IPS-NIHi7 (cell line): ENCODE measurements around the gene GRM4.
A peak's percentile ranks its signal among the peaks of the same experiment; 100 is the strongest.

ENCODE experiments used
- DNase-seq: peaks from one replicate; pipeline ENCODE4 v3.0.0; 2012; ENCODE audit warnings: mixed read lengths; ENCODE audit errors: extremely low spot score

The GRM4 gene

DNA sequence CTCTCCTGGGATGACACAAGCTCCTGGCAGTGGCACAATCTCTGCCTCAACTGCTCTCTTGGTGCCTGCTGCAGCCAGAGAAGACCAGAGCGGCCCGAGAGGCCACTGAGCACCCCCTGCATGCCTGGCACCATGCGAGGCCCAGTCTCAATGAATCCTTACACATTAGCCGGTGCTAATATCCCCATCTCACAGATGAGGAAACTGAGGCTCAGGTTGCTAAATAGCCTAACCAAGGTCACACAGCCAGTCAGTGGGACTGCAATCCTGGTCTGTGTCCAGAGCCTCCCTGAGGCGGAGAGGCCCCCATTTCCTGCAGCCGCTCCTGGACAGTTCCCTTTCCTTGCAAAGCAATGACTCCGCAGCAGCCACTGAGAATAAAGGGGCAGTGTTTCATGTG is 81.2 kb downstream of the GRM4 start:
- DNase-seq: no peak

DNA sequence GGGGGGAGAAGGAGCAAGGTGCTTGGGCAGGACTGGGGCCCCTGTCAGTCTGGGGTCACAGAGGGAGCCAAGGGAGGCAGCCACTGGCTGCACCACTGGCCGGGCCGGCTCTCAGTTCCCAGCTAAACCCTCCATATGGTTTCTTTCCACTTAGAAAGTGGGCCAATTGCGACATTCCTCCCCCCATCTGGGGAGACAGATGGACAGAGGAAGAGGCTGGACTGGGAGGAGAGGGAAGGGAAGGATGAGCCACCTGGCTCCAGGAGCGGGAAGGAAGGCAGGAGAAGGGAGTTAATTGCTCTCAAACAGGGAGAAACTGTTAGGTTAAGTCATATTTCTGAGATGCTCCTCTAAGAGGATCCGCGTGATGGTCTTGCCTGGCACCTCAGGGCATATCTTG is 82.2 kb downstream of the GRM4 start:
- DNase-seq: no peak

DNA sequence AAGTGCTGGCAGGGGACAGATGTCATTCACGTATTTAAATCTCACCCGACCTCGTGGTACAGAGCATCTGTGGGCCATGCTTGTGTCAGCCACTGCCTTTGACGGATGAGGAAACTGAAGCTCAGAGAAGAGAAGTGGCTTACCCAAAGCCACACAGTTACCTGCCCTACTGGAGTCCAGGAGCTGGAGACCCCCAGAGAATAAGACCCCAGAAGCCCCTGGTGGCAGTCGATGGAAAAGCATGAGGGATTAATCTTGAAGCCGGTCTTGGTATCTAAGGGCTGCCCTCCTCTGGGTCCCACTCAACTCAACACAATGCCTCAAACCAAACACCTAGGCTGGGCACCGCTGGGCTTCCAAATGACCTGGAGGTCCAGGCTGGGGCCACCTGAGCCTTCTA is 83.1 kb downstream of the GRM4 start:
- DNase-seq: no peak

DNA sequence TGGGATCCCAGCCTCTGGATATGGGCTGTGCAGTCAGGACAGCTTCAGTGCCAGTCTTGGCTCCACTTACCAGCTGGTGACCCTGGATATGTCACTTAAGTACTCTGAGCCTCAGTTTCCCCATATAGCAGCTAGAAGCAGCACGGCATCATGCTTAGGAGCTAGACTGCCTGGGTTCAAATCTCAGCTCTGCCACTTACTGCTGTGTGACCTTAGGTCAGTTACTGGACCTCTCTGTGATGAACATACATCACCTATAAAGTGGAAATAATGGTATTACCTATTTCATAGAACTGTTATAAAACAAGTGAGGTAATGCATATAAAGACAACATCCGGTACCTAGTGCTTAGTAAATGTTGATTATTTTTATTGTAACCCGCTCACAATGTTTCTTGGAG is 83.7 kb downstream of the GRM4 start:
- no peak for DNase-seq

DNA sequence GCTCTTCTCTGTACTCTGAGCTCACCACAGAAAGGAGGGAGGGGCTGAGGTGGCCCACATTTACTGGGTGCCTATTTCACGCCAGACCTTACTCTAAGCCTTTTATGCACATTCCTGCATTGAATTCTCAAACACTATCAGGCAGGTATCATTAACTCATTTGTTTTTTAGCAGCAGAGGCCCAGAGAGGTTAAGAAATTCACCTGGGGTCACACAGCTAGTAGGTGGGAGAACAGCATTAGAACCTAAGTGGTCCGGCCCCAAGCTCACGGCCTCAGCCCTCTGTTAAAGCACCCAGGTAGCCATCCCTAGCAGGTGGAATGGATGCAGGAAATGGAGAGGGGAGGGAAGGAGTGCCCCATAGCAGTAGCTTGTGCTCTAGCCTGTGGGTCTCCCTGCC is 84.5 kb downstream of the GRM4 start:
- no peak for DNase-seq

DNA sequence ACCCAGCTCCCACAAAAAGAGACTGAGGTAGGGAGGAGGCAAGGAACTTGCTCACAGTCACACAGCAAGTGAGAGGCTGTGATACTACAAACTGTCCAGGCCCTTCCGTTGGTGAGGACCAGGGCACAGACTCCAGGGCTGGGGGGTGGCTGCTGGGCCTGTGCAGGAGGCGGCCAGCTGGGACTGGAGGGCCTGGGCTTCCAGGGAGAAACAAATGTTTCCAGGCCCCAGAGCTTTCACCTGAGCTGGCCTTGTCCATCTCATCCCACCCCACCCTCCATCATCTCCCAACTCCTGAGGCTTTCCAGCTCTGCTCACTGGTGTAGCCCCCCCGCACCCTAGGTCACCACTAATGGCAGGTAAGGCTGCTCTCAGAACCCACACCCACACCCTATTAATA is 86.0 kb downstream of the GRM4 start:
- no peak for DNase-seq

DNA sequence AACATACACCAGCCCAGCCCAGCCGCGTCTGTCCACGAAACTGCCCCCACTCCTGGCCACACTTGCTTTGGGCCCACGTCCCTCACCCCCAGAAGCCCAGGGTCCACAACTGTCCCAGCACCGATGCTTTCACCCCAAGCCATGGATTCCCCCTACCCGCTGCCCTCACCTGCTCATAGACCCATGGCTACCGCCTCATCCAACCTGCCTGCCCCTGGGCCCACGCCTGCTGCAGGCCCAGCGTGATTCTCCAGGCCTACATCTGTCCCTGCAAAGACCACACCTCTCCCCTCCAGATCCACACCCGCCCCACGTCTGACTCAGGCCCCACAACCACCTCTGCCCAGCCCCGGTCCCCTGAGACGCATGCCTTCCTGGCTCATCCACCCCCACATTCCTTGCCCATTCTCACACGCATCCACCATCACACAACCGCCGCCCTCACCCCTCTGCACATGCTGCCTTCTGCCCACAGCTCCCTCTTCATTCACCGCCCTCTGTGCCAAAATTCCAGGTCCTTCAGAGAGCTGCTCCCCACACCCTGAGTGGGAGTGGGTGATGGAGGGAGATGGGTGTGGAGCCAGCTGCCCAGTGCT is 86.7 kb downstream of the GRM4 start:
- no peak for DNase-seq

DNA sequence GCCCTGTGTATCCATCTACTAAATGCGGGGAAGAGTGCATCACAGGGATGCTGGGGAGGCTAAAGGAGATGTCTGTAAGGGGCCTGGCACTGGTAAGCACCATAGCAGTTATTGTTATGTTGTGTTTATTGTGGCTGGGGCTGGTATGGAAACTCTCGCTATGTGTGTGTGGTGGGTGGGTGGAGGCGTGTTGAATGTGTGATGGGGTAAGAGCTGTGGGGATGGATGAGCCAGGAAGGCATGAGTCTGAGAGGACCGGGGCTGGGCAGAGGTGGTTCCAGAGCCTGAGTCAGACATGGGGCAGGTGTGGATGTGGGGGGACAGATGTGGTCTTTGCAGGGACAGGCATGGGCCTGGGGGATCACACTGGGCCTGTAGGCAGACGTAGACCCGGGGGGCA is 88.1 kb downstream of the GRM4 start:
- DNase-seq: no peak

DNA sequence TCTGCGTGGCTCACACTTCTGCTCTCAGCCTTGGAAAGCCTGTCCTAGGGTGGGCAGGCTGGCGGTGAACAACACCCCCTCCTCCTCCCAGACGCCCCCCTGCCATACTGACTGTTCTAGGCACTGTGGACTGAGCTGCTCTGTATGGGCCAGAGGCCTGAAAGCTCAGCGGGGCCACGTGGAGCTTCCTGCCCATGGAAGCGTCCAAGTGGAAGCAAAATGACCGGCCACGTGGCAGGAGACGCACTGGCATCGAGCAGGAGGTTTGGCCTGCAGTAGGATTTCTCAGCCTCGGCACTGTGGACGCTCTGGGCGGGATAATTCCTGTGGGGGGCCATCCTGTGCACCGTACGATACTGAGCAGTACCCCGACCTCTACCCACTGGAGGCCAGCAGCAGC is 88.7 kb downstream of the GRM4 start:
- DNase-seq: no peak

DNA sequence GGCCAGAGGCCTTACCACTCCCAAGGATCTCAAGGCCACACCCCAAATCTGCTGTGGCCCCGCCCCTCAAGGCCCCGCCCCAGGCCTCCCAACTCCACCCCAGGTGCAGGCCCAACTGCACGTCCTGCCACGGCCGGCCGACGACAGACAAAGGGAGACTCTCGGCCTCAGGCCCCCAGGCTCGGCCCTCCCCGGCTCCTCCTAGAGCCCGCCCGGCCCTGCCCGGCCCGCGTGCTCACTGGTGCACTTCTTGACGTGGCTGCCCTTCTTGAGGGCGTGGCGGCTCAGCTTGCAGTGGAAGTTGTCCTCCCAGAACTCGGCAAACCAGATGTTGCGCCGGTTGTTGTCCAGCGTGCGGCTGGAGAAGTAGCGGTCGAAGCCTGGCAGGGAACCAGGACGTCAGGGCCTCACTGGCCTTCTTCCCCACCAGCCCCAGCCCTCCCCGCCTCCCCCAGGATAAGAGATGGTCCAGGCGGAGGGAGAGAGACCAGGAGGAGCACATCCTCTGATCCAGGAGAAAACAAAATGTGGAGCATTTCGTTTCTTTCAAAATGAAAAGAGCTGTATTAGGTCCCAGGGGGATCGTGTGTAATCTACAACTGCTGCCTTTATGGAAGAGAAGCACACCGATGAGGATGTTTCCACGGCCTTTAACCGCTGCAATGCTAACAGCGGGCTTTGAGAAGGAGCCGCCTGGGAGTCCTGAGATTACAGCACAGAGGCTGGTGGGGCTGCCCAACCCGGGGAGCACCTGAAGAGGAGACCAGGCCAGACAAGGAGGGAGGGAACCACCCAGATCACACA is 89.4 kb downstream of the GRM4 start:
- peak; percentile 91 for DNase-seq

DNA sequence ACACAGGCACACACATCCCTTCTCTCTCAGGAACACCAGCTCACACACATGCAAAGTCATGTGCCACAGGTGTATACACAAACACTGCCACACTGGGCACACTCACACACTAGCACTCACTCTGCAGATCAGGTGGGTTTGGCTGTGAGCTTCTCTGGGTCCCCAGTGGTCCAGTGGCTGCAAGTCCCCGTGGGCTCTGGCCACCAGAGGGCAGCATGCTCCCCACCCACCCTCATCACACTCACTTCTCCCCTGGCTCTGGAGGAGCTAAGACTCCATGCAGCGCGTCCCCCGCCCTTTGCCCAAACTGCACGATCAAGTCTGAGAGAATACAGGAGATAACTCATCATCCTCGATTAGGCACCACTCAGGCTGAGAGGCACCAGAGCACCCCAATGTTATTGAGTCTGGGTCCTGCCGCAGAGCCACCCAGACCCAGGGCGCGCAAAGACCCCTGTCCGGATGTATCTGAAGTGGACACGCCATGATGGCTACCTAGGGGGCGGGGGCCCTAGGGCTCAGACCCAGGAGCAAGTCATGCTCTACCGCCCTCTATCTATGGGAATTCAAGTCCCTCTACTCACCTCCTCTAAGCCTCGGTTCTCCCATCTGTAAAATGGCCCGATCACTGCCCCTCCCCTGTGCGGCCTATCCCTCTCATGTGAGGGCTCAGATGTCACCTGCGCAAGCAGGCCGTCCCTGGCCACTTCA is 90.5 kb downstream of the GRM4 start:
- DNase-seq: peak; percentile 89

DNA sequence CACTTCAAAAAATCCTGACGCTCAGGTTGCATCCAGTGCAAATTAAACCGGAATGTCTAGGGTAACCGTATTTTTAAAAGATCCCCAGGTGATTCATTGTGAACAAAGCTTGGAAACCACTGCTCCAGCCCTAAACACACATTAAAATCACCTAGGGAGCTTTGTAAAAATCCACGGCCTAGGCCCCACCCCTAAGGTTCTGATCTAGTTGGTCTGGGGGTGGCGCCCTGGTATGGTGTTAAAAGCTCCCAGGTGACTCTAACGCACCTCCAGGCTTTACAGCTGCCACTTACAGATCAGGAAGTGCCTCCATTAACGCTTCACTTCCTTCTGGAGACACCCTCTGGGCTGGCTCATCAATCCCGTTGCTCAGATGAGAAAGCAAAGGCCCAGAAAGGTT is 92.2 kb downstream of the GRM4 start:
- DNase-seq: no peak

DNA sequence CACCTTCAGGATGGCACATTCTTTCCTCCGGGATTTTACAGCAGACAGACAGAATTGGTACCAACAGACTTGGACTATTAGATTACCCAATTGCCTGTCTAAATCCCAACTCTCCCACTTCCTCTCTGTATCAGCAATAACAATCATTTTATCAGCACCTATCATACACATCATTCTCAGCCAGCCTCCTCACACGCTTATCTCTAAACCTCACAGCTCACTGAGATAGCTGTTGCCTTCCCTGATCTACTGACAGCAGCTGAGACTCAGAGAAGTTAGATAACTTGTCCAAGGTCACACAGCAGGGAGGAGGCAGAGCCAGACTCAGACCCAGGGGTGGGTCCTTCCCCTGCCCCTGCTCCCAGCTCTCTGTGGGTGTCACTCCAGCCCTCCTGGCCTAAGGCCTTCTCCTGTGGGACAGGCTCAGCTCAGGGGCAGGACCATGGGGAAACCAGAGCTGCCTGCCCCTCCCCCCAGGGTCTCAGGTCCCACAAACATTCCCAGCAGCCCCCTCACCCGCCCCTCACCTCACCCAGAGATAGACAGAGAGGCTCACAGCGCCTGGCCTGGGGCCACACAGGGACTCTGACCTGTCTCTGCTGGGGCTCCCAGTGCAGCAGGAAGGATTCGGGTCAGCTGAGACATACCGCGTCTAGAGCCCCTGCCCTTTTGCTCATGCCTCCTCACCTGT is 92.8 kb downstream of the GRM4 start:
- DNase-seq: no peak

DNA sequence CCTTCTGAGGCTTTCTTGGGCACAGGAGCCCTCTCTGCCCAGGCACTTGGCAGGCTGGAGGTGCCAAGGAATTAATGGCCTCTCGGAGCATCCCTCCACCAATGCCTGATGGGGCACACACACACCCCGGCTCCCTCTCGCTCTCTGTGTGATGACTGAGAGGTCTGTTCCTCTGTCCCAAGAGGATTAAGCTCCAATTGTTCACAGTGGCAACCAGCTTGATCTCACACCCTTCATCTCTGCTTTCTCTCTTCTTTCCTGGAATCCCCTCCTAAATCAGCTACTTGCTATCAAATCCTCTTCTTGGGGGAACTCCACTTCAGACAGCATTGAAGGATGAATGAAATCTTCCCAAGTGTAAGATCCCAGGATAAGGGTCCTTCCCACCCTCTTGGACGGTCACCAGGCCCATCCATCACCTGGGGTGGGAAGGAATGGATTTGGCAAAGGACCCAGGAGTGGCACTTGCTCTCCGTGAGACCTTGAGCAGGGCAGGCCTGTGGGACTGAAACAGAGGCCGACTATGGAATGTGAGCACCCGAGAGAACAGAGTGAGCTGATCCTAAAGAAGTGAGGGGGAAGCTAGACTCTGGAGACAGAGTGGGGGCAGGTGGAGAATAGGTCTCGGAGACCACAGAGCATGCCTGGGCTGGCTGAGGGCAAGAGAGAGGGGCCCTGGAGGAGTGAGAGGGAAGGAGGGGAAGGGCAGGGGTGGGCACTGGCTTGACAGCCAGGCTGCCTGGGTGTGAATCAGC is 93.6 kb downstream of the GRM4 start:
- DNase-seq: no peak

DNA sequence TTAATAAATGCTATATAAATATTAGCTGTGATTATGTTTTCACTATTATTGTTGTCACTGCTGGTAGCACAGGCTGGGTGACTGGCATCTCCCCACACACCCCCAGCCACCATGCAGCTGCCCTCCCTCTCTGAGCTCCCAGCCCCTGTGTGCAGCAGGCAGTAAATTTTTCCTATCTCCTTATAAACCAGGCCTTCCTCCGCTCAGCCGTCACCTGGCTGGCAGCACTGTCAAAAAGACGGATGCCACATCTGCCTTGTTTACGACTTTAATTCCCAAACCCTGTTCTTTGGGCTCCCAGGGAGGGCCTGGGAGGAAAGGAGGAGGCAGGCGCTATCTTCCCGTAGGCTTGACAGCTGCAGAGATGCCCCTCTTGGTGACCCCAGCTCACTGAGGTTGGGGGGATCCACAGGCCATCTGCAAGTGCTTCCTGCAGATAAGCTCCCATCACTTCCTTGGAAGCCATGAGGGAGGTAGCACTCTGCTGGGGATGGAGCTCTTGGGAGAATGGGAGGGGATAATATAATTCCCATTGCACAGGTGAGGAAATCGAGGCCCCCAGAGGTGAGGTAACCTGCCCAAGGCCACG is 94.5 kb downstream of the GRM4 start:
- DNase-seq: no peak

DNA sequence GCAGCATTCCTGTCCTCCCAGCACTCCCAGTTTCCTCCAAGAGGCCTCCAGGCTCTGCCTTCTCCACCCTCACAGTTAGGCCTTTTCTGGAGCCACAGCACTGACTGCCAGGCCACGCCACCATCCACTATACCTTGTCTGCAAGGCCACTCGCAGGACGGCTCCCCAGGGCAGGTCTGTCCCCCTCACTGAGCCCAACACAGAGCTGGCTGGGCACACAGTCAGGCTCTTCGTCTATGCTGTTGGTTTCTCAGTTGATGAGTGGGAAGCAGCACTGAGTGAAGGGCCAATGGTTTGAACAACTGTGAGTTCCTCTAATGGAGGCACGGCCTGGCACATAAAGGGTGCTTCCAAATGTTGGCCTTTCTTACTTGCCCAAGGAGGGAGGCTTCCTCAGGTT is 95.2 kb downstream of the GRM4 start:
- no peak for DNase-seq

DNA sequence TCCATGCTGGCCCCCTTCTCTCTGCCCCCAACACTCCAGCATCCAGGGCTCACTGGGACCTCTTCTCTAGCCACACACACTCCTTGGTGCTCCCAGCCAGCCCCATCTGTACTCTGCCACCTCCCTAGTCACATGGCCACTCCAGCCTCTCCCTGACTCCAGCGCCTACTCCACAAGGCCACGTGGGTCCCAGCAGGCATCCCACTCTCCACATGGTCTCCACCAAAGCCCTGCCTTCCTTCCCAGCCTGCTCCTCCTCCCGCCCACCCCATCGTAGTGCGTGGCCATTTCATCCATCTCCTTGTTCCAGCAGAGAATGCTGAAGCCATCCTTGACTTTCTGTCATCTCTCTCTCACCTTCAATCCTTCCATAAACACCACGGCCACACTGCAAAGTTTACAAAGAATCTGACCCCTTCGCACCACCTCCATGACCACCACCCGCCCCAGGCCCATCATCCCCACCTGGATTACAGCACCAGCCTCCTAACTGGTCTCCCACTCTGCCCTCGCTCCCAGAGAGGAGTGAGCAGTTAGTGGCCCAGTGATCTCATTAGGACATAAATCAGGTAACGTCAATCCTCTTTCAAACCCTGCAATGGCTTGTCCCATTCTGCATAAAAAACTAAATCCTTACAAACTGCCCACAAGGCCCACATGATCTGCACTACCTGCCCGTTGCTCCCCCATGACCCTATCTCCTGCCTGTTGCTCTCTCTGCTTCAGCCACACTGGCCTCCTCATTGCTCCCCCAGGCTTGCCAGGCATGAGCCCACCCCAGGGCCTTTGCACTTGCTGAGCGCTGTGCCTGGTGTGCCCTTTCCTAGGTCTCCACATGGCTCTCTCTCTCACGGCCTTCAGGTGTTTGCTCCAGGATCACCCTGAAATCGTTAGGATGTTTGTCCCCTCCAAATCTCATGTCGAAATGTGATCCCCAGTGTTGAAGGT is 96.2 kb downstream of the GRM4 start:
- no peak for DNase-seq

DNA sequence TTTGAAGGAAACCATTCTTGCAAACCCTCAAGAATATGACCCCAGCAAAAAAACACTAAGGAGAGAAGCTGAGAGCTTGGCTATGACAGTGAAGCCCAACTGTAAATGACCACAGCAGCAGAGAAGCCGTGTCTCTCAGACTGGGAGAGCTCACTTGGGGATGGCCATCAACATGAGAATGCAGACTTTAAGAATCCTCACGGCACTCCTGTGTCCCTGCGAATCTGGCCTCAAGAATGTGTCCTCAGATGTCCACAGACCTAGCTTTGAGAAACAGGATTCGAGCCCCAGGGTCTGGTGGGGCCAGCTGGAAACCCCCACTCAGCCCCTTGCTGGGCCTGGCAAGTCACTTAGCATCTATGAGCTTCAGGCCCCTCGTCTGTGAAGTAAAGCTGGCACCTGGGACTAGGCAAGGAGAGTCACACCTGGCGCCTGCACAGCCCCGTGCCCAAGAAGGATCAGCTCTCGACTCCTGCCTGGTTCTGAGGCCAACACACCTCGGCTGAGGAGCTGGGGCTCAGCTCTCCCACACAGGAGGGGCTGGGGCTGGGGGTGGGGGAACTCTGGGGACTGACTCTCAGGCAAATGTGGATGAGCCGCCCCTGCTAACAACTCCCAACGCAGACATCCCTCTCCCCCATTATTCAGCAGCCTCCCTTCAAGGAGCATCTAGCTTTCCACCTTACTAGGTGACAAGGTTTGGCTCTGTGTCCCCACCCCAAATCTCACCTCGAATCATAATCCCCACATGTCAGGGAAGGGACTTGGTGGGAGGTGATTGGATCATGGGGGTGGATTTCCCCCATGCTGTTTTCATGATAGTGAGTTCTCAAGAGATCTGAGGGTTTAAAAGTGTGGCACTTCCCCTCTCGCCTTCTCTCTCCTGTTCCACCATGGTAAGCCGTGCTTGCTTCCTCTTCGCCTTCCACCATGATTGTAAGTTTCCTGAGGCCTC is 97.7 kb downstream of the GRM4 start:
- no peak for DNase-seq

DNA sequence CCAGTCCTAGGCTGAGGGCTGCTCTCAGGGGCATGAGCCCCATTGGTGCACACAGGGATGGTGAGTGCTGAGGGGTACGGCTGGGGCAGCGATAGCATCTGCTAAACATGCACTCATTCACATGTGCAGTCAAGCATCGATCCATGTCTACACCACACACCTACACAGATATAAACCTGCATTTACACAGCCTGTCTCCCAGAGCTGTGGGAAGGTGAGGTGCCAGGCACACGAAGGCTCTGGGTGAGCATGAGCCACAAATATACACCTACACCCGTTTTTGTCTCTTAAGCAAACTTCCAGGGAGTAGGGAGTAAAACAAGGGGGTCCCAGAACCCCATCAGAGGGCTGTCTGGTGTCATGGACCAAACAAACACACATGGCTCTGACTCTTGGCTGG is 99.3 kb downstream of the GRM4 start:
- DNase-seq: no peak
